Neuronal stem cell (in vitro differentiated cells): ENCODE results near the gene FOXP1.

Experiments
- DNase-seq: peaks from one replicate; pipeline ENCODE4 v3.0.0-alpha.2; 2013; ENCODE audit warnings: low spot score
- H2AFZ ChIP-seq: one replicate; pipeline ENCODE4 v1.6.1; 2013; ENCODE audit warnings: mild to moderate bottlenecking, low read length, inconsistent platforms
- H2AK5ac ChIP-seq: 2 replicates; pipeline ENCODE4 v1.6.1; 2013; ENCODE audit warnings: low read depth, mild to moderate bottlenecking, inconsistent platforms, low read length, moderate library complexity, mixed read lengths
- H2BK120ac ChIP-seq: 2 replicates; pipeline ENCODE4 v1.6.1; 2013; ENCODE audit warnings: low read depth, mild to moderate bottlenecking, inconsistent platforms, low read length, moderate library complexity, mixed read lengths
- H2BK12ac ChIP-seq: one replicate; pipeline ENCODE4 v1.6.1; 2013; ENCODE audit warnings: low read length, inconsistent platforms
- H2BK15ac ChIP-seq: 2 replicates; pipeline ENCODE4 v1.6.1; 2013; ENCODE audit warnings: mild to moderate bottlenecking, low read length, inconsistent platforms, mixed read lengths
- H2BK5ac ChIP-seq: one replicate; pipeline ENCODE4 v1.6.1; 2013; ENCODE audit warnings: inconsistent platforms, mild to moderate bottlenecking, low read length, moderate library complexity
- H3K14ac ChIP-seq: one replicate; pipeline ENCODE4 v1.6.1; 2013; ENCODE audit warnings: low read length, inconsistent platforms
- H3K18ac ChIP-seq: 2 replicates; pipeline ENCODE4 v1.6.1; 2013; ENCODE audit warnings: low read length, inconsistent platforms
- H3K23ac ChIP-seq: 2 replicates; pipeline ENCODE4 v1.6.1; 2013; ENCODE audit warnings: low read depth, mild to moderate bottlenecking, mixed read lengths, low read length, inconsistent platforms; ENCODE audit not compliant: poor library complexity
- H3K27ac ChIP-seq: replicated peaks from 3 replicates; pipeline ENCODE4 v1.5.1; 2013; ENCODE audit warnings: low read length, inconsistent platforms
- H3K27me3 ChIP-seq, 3 experiments: 2 replicates each; pipeline ENCODE4 v1.6.1; 2013; ENCODE audit warnings: low read length in 3 of 3, mild to moderate bottlenecking in 2 of 3, inconsistent platforms in 1 of 3, low read depth in 1 of 3, mixed read lengths in 1 of 3, moderate library complexity in 1 of 3; ENCODE audit not compliant: control insufficient read depth in 3 of 3, insufficient read depth in 3 of 3
- H3K36me3 ChIP-seq, 2 donors: replicated peaks in 1 of 2; 2 replicates each; pipeline ENCODE4 v1.6.1; 2013; ENCODE audit warnings: low read length in 2 of 2; ENCODE audit not compliant: control insufficient read depth in 2 of 2, insufficient read depth in 2 of 2
- H3K4ac ChIP-seq: 2 replicates; pipeline ENCODE4 v1.6.1; 2013; ENCODE audit warnings: inconsistent platforms, mild to moderate bottlenecking, low read length, moderate library complexity
- H3K4me1 ChIP-seq, 2 donors: 1 replicate in 1 of 2; 2 replicates in 1 of 2; pipeline ENCODE4 v1.6.1; 2013; ENCODE audit warnings: low read length in 2 of 2, low read depth in 1 of 2; ENCODE audit not compliant: control insufficient read depth in 2 of 2, insufficient read depth in 1 of 2
- H3K4me2 ChIP-seq: one replicate; pipeline ENCODE4 v1.6.1; 2013; ENCODE audit warnings: mild to moderate bottlenecking, low read length, inconsistent platforms; ENCODE audit not compliant: insufficient read depth, poor library complexity, severe bottlenecking
- H3K4me3 ChIP-seq, 2 donors: 2 replicates each; pipeline ENCODE4 v1.5.1; 2013; ENCODE audit warnings: low read length in 2 of 2, mild to moderate bottlenecking in 2 of 2, inconsistent platforms in 1 of 2, moderate library complexity in 1 of 2
- H3K79me1 ChIP-seq: one replicate; pipeline ENCODE4 v1.6.1; 2013; ENCODE audit warnings: low read depth, mild to moderate bottlenecking, inconsistent platforms, low read length, moderate library complexity
- H3K9ac ChIP-seq: one replicate; pipeline ENCODE4 v1.6.1; 2013; ENCODE audit warnings: mild to moderate bottlenecking, low read depth, low read length, inconsistent platforms; ENCODE audit not compliant: poor library complexity
- H3K9me3 ChIP-seq, 2 donors: replicated peaks in 1 of 2; 2 replicates each; pipeline versions ENCODE3 to v1.6.1; 2013; ENCODE audit warnings: low read length in 2 of 2, mild to moderate bottlenecking in 2 of 2, inconsistent platforms in 1 of 2, low read depth in 1 of 2, mixed read lengths in 1 of 2, moderate library complexity in 1 of 2; ENCODE audit not compliant: control insufficient read depth in 2 of 2, insufficient read depth in 1 of 2
- H4K8ac ChIP-seq: one replicate; pipeline ENCODE4 v1.6.1; 2013; ENCODE audit warnings: low read depth, mild to moderate bottlenecking, inconsistent platforms, low read length, moderate library complexity
- H4K91ac ChIP-seq: one replicate; pipeline ENCODE4 v1.6.1; 2013; ENCODE audit warnings: low read length, low read depth, mild to moderate bottlenecking, inconsistent platforms; ENCODE audit not compliant: poor library complexity
- WGBS, 2 donors: extraction: QIAGEN DNeasy Blood & Tissue Kit; methylation state at CpG; one replicate each; pipeline ENCODE4 v1.1.7; 2013; ENCODE audit warnings: missing lambda C conversion rate in 2 of 2, mixed read lengths in 1 of 2; ENCODE audit not compliant: insufficient read length in 2 of 2, insufficient replicate concordance in 1 of 2; ENCODE audit errors: extremely low coverage in 2 of 2; 5-methylcytosine and 5-hydroxymethylcytosine counted together

Gene FOXP1

DNA sequence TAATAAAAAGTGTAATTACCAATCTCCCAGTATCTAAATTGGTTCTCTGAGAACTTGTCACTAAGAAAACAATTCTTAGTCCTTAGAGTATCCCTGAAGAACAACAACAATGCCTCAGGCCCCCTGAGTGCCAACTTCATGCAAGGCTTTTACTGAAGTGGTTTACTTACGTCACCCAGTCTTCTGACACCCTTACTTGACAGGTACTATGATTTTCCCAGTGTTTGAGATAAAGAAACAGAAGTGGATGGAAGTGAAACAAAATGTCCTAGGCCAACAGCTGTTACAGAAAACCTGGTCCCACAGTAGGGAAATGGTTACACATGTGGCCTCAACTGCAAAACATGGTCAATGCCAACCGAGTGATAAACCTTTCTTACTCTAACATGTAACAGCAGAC is 331.1 kb downstream of the FOXP1 start:
- H3K4me3 ChIP-seq: no peak overlapping the region
- WGBS, 2 donors: no CpG with 5 or more reads among the region's 2 CpGs
- H2BK120ac ChIP-seq: no peak overlapping the region
- no peak for DNase-seq
- no peak overlapping the region for H3K18ac ChIP-seq
- H3K27ac ChIP-seq: no peak overlapping the region
- H4K8ac ChIP-seq: no peak overlapping the region
- H3K4ac ChIP-seq: no peak overlapping the region
- no peak overlapping the region for H2BK5ac ChIP-seq
- H3K36me3 ChIP-seq: no peaks in the 10 kb centered on the region
- no peak overlapping the region for H4K91ac ChIP-seq
- no peak overlapping the region for H2AK5ac ChIP-seq
- H2BK15ac ChIP-seq: no peak overlapping the region
- no peak overlapping the region for H3K23ac ChIP-seq
- H2AFZ ChIP-seq: no peak overlapping the region
- no peak overlapping the region for H3K9ac ChIP-seq
- no peak overlapping the region for H3K4me2 ChIP-seq
- H2BK12ac ChIP-seq: no peak overlapping the region
- H3K9me3 ChIP-seq: no peaks in the 10 kb centered on the region
- H3K4me1 ChIP-seq: peaks cover 5 to 13% of the 10 kb centered on the region in 2 donors
- no peak overlapping the region for H3K14ac ChIP-seq
- H3K27me3 ChIP-seq: no peaks in the 10 kb centered on the region
- no peaks in the 10 kb centered on the region for H3K79me1 ChIP-seq

DNA sequence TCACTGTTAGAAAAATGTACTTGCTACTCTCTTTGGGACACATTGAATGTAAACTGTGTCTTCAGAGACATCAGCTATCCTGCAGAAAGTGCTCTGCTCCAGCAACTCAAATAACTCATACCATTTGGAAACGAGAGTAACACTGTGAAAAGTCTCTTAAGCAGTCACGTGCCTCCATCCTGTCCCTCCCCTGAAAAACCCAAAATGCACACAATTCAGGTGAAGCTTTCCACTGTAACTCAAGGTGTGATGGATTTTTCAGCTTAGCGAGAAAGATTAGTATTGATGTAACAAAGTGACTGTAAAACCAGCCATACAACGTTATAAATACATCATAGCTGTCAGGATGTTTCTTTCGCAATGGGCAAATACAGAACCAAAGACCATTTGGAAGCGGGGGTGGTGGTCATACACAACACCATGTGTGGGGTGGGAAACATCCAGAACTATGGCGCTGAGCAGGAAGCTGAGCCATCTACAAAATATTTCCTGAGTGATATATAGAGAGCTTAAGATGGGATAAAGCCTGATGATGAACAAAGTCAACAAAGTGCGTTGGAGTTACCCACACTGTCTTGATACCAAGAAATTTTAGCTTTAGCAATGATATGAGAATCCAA is 332.3 kb downstream of the FOXP1 start:
- Histone ChIP-seq H2BK5ac (no peak overlapping the region), H3K4me3 (no peak overlapping the region), H3K36me3 (no peaks in the 10 kb centered on the region), H3K14ac (no peak overlapping the region), H3K79me1 (no peaks in the 10 kb centered on the region), H3K9ac (no peak overlapping the region), H3K18ac (no peak overlapping the region), H2BK120ac (no peak overlapping the region), H3K4me2 (no peak overlapping the region), H3K23ac (no peak overlapping the region), H3K27ac (no peak overlapping the region), H3K27me3 (no peaks in the 10 kb centered on the region), H4K91ac (no peak overlapping the region), H4K8ac (no peak overlapping the region), H3K9me3 (no peaks in the 10 kb centered on the region), H3K4me1 (peaks cover 16 to 18% of the 10 kb centered on the region in 2 donors), H2AFZ (no peak overlapping the region), H2AK5ac (no peak overlapping the region), H2BK12ac (no peak overlapping the region), H2BK15ac (no peak overlapping the region), H3K4ac (no peak overlapping the region)
- DNase-seq: no peak
- WGBS, 2 donors: no CpG with 5 or more reads among the region's 8 CpGs

DNA sequence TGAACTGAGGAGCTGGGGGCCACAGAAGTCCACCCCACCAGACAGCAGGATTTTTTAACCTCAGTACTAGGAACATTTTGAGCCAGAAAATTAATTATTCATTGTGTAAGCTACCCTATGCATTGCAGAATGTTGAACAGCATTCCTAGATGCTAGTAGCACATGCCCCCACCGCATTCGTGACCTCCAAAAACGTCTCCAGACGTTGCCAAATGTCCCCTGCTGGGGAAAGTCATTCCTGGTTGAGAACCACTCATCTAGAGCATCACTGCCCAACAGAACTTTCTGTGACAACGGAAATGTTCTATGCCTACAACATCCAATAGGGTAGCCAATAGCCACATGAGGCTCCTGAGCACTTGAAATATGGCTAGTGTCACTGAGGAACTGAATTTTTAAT is 333.5 kb downstream of the FOXP1 start:
- no peak overlapping the region for H3K27ac ChIP-seq
- no peak overlapping the region for H2BK15ac ChIP-seq
- H3K18ac ChIP-seq: no peak overlapping the region
- H3K4me3 ChIP-seq: no peak overlapping the region
- no peaks in the 10 kb centered on the region for H3K27me3 ChIP-seq
- no peak overlapping the region for H2BK5ac ChIP-seq
- H2AK5ac ChIP-seq: no peak overlapping the region
- H3K9me3 ChIP-seq: no peaks in the 10 kb centered on the region
- no peak for DNase-seq
- WGBS, 2 donors: no CpG with 5 or more reads among the region's 5 CpGs
- no peak overlapping the region for H3K23ac ChIP-seq
- no peaks in the 10 kb centered on the region for H3K79me1 ChIP-seq
- H3K9ac ChIP-seq: no peak overlapping the region
- H2BK120ac ChIP-seq: no peak overlapping the region
- H4K91ac ChIP-seq: no peak overlapping the region
- H2BK12ac ChIP-seq: no peak overlapping the region
- peaks cover 21 to 24% of the 10 kb centered on the region in 2 donors for H3K4me1 ChIP-seq
- H3K4me2 ChIP-seq: no peak overlapping the region
- no peak overlapping the region for H4K8ac ChIP-seq
- no peak overlapping the region for H3K4ac ChIP-seq
- H3K14ac ChIP-seq: no peak overlapping the region
- H2AFZ ChIP-seq: no peak overlapping the region
- H3K36me3 ChIP-seq: no peaks in the 10 kb centered on the region

DNA sequence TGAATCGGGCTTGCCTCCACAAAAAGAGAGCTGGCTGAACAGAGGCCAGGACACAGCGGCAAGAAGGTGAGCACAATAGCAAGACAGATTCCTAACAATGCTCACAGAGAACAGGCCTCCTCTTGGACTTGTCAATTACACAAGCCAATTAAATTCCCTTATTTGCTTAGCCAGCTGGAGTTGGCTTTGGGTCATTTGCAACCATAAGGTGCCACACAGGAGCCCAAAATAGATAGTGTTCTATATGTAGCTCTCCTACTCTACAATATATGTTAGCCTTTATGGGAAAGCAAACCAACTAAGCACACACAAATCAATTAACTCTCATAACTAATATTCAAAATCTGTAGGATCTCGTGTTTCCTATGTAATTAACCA is 335.6 kb downstream of the FOXP1 start:
- H4K91ac ChIP-seq: no peak overlapping the region
- no peak overlapping the region for H3K14ac ChIP-seq
- no peak overlapping the region for H3K4ac ChIP-seq
- H3K4me1 ChIP-seq: peaks cover 25 to 36% of the 10 kb centered on the region in 2 donors
- H3K4me2 ChIP-seq: no peak overlapping the region
- no peak overlapping the region for H2AFZ ChIP-seq
- H3K9ac ChIP-seq: no peak overlapping the region
- DNase-seq: no peak
- H3K9me3 ChIP-seq: no peaks in the 10 kb centered on the region
- H3K18ac ChIP-seq: no peak overlapping the region
- no peak overlapping the region for H2BK15ac ChIP-seq
- H2BK12ac ChIP-seq: no peak overlapping the region
- H4K8ac ChIP-seq: no peak overlapping the region
- no peaks in the 10 kb centered on the region for H3K36me3 ChIP-seq
- no peak overlapping the region for H2BK120ac ChIP-seq
- WGBS, 2 donors: no CpG with 5 or more reads among the region's 3 CpGs
- H3K27me3 ChIP-seq: no peaks in the 10 kb centered on the region
- H2AK5ac ChIP-seq: no peak overlapping the region
- no peak overlapping the region for H3K23ac ChIP-seq
- no peaks in the 10 kb centered on the region for H3K79me1 ChIP-seq
- H2BK5ac ChIP-seq: no peak overlapping the region
- no peak overlapping the region for H3K4me3 ChIP-seq
- H3K27ac ChIP-seq: peak overlapping the region; percentile 12
